Bronchial epithelial cell (primary cell): ENCODE data around the gene PCDH1. TPM values are rescaled to one million over a fixed set of nuclear protein-coding genes. Genes with fewer than 3 reads are reported as not detected.
"Not testable (repeated sequence)": the region's sequence is repeated elsewhere in the genome, so short reads cannot be mapped to it uniquely, and the experiment has no call there.

Experiments
- DNase-seq: peaks from one replicate; pipeline ENCODE4 v3.0.0-alpha.2; 2010; ENCODE audit warnings: low read depth
- FAIRE-seq: peaks from 2 replicates; lab custom pipeline; 2011; peaks lifted over from hg19 to GRCh38; lab: Jason Lieb, UNC
- H3K27me3 ChIP-seq: 2 replicates; pipeline ENCODE4 v1.5.1; 2011; ENCODE audit warnings: low read length; ENCODE audit not compliant: control insufficient read depth, insufficient read depth
- H3K36me3 ChIP-seq: 2 replicates; pipeline ENCODE4 v1.5.1; 2011; ENCODE audit warnings: low read length; ENCODE audit not compliant: control insufficient read depth, insufficient read depth
- H3K4me3 ChIP-seq: 2 replicates; pipeline ENCODE4 v1.5.1; 2011; ENCODE audit warnings: mild to moderate bottlenecking, low read depth, low read length, control low read depth
- CTCF ChIP-seq: IDR thresholded peaks from 2 replicates; pipeline ENCODE4 v1.5.1; 2011; ENCODE audit warnings: mild to moderate bottlenecking, moderate library complexity, low read length, control low read depth, inconsistent platforms; ENCODE audit not compliant: insufficient read depth, severe bottlenecking
- total RNA-seq: library from RNA; depleted of rRNA; stranded (reverse); fragments of >200 nt; gene quantifications from 2 replicates; pipeline ENCODE4 v1.2.1, GENCODE V29; 2014

The PCDH1 gene
- total RNA-seq, 1 donor from 2014 or later = 85.3 TPM

DNA sequence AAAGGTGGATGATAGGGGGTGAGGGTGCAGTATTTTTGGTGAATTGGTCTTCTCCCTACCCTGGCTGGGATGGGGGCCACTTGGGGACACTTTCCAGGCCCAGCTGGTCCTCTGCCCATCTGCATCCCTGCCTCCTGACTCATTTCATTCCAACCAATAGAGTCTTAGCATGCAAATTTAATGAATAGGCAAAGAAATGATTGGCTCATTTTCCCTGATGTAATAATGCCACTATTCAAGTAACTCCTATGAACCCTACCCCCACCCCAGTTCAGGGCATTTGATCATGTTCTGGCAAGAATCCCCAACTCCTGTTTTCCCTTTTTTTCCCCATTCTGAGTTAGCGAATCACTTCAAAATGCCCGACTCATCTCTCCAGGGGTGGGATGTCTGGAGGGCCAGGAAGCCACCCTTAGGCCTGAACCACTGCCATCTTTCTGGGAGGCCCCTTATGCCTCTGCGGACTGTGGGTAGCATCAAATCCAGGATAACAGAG is 56.7 kb downstream of the PCDH1 start:
- Histone ChIP-seq H3K36me3 (no peaks in the 10 kb centered on the region), H3K4me3 (no peak overlapping the region), H3K27me3 (peaks cover 2% of the 10 kb centered on the region)
- no peak for TF ChIP-seq CTCF
- peak; percentile 73 for DNase-seq
- no peak for FAIRE-seq

DNA sequence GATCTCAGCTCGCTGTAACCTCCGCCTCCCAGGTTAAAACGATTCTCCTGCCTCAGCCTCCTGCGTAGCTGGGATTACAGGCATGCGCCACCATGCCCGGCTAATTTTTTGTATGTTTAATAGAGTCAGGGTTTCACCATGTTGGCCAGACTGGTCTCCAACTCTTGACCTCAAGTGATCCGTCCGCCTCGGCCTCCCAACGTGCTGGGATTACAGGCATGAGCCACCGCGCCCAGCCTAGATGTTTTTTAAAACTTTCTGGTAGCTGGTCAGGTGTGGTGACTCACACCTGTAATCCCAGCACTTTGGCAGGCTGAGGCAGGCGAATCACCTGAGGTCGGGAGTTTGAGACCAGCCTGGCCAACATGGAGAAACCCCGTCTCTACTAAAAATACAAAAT is 57.5 kb downstream of the PCDH1 start:
- not testable (repeated sequence) for H3K36me3 ChIP-seq, FAIRE-seq, H3K4me3 ChIP-seq, DNase-seq, H3K27me3 ChIP-seq

- peaks cover 2% of the 10 kb centered on the region for H3K27me3 ChIP-seq
- TF ChIP-seq CTCF = no peak
- FAIRE-seq (no peak), DNase-seq (no peak)
- H3K4me3 ChIP-seq = no peak overlapping the region
- no peaks in the 10 kb centered on the region for H3K36me3 ChIP-seq
Observed at GRCh38 chr5:141817631-141818030, 60.6 kb downstream of the PCDH1 start.

- Histone ChIP-seq H3K36me3 (no peaks in the 10 kb centered on the region), H3K27me3 (peaks cover 4% of the 10 kb centered on the region), H3K4me3 (no peak overlapping the region)
- FAIRE-seq (no peak), DNase-seq (no peak)
- no peak for TF ChIP-seq CTCF
Observed at GRCh38 chr5:141816598-141817399, 61.4 kb downstream of the PCDH1 start.

DNA sequence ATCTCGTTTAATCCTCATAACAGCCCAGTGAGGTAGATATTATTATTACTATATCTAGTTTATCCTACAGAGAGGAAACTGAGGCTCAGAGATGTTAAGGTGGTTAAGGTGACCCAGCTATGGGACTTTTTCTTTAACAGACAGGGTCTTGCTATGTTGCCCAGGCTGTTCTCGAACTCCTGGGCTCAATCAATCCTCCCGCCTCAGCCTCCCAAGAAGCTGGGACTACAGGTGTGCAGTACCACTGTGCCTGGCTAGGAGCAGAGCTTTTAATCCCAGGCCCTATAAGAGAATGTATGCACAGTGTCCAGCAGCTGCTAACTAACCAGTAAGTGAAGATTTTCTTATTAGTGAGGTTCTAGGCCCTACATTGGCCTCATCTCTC is 62.4 kb downstream of the PCDH1 start:
- FAIRE-seq (no peak), DNase-seq (no peak)
- no peaks in the 10 kb centered on the region for H3K36me3 ChIP-seq
- no peak overlapping the region for H3K4me3 ChIP-seq
- no peak for TF ChIP-seq CTCF
- peaks cover 10% of the 10 kb centered on the region for H3K27me3 ChIP-seq

- H3K4me3 ChIP-seq = no peak overlapping the region
- DNase-seq = no peak
- no peaks in the 10 kb centered on the region for H3K36me3 ChIP-seq
- peaks cover 12% of the 10 kb centered on the region for H3K27me3 ChIP-seq
- FAIRE-seq = peak; percentile 80
- no peak for TF ChIP-seq CTCF
Observed at GRCh38 chr5:141815051-141815795, 63.0 kb downstream of the PCDH1 start.
